ES-I3 (cell line): ENCODE data around the gene RPE.

Experiments used
- H3K36me3 ChIP-seq: 2 replicates; pipeline ENCODE4 v1.6.1; 2013; ENCODE audit warnings: mild to moderate bottlenecking, low read length, control low read depth, moderate library complexity; ENCODE audit not compliant: insufficient read depth
- H3K4me1 ChIP-seq: 2 replicates; pipeline ENCODE4 v1.6.1; 2013; ENCODE audit warnings: mild to moderate bottlenecking, control low read depth, low read length; ENCODE audit not compliant: insufficient read depth
- H3K9ac ChIP-seq: 2 replicates; pipeline ENCODE4 v1.6.1; 2013; ENCODE audit warnings: low read depth, mild to moderate bottlenecking, low read length, moderate library complexity
- H3K9me3 ChIP-seq: 2 replicates; pipeline ENCODE4 v1.6.1; 2013; ENCODE audit warnings: mild to moderate bottlenecking, low read length, moderate library complexity; ENCODE audit not compliant: control insufficient read depth, insufficient read depth

RPE gene

GRCh38 chr2:210002158-210003157, at the start of gene RPE:
RPE (plus strand) TSS chr2:210002638; CDS start chr2:210002662, 24 bp downstream.
- H3K36me3 ChIP-seq, result no peaks in the 10 kb centered on the region; the same call in 1 of the 2 replicates
- H3K9me3 ChIP-seq, result no peaks in the 10 kb centered on the region
- H3K9ac ChIP-seq, result peak within 1 kb of the TSS; percentile 97
- peaks cover 15% of the 10 kb centered on the region for H3K4me1 ChIP-seq

GRCh38 chr2:209956271-209956670, 46.2 kb upstream of the RPE start:
- H3K4me1 ChIP-seq, result peaks cover 12% of the 10 kb centered on the region
- no peaks in the 10 kb centered on the region; the same call in 1 of the 2 replicates for H3K9me3 ChIP-seq
- H3K9ac ChIP-seq, result no peak overlapping the region
- H3K36me3 ChIP-seq, result no peaks in the 10 kb centered on the region

GRCh38 chr2:209958016-209958415, 44.4 kb upstream of the RPE start:
- H3K36me3 ChIP-seq, result no peaks in the 10 kb centered on the region; the same call in 1 of the 2 replicates
- H3K9me3 ChIP-seq, result no peaks in the 10 kb centered on the region; the same call in 1 of the 2 replicates
- no peak overlapping the region for H3K9ac ChIP-seq
- peaks cover 12% of the 10 kb centered on the region for H3K4me1 ChIP-seq

- peaks cover 12% of the 10 kb centered on the region for H3K4me1 ChIP-seq
These were observed 42.4 kb upstream of the RPE start for GRCh38 chr2:209960045-209960444.

GRCh38 chr2:209960676-209961630, 41.5 kb upstream of the RPE start:
- H3K9ac ChIP-seq, result no peak overlapping the region
- H3K4me1 ChIP-seq, result peaks cover 12% of the 10 kb centered on the region
- no peaks in the 10 kb centered on the region; the same call in 1 of the 2 replicates for H3K36me3 ChIP-seq
- no peaks in the 10 kb centered on the region for H3K9me3 ChIP-seq

More at GRCh38 chr2:209960045-209960444, 42.4 kb upstream of the RPE start:
- no peaks in the 10 kb centered on the region for H3K9me3 ChIP-seq
- H3K36me3 ChIP-seq, result no peaks in the 10 kb centered on the region; the same call in 1 of the 2 replicates
- H3K9ac ChIP-seq, result 0 out of 2 replicates have a peak overlapping the region, but pooled peaks have one; percentile 8

- no peaks in the 10 kb centered on the region for H3K4me1 ChIP-seq
- no peak overlapping the region for H3K9ac ChIP-seq
- no peaks in the 10 kb centered on the region for H3K9me3 ChIP-seq
- no peaks in the 10 kb centered on the region; the same call in 1 of the 2 replicates for H3K36me3 ChIP-seq
These were observed 36.7 kb upstream of the RPE start for GRCh38 chr2:209965723-209966122.

GRCh38 chr2:209969692-209970091, 32.7 kb upstream of the RPE start:
- H3K4me1 ChIP-seq, result no peaks in the 10 kb centered on the region
- no peak overlapping the region for H3K9ac ChIP-seq
- no peaks in the 10 kb centered on the region for H3K36me3 ChIP-seq
- H3K9me3 ChIP-seq, result no peaks in the 10 kb centered on the region

GRCh38 chr2:209970271-209970670, 32.2 kb upstream of the RPE start:
- no peaks in the 10 kb centered on the region for H3K9me3 ChIP-seq
- H3K9ac ChIP-seq, result no peak overlapping the region
- no peaks in the 10 kb centered on the region for H3K36me3 ChIP-seq
- H3K4me1 ChIP-seq, result no peaks in the 10 kb centered on the region

GRCh38 chr2:209970711-209971110, 31.7 kb upstream of the RPE start:
- Histone ChIP-seq H3K9ac (no peak overlapping the region), H3K4me1 (no peaks in the 10 kb centered on the region), H3K36me3 (no peaks in the 10 kb centered on the region), H3K9me3 (no peaks in the 10 kb centered on the region)

- Histone ChIP-seq H3K4me1 (no peaks in the 10 kb centered on the region), H3K9me3 (no peaks in the 10 kb centered on the region), H3K9ac (no peak overlapping the region), H3K36me3 (no peaks in the 10 kb centered on the region)
These were observed 29.1 kb upstream of the RPE start for GRCh38 chr2:209973328-209973727.

GRCh38 chr2:209974576-209974975, 27.9 kb upstream of the RPE start:
- H3K9me3 ChIP-seq, result no peaks in the 10 kb centered on the region
- no peaks in the 10 kb centered on the region for H3K4me1 ChIP-seq
- H3K9ac ChIP-seq, result no peak overlapping the region
- no peaks in the 10 kb centered on the region for H3K36me3 ChIP-seq

- H3K9ac ChIP-seq, result no peak overlapping the region
- no peaks in the 10 kb centered on the region for H3K4me1 ChIP-seq
- no peaks in the 10 kb centered on the region for H3K36me3 ChIP-seq
- no peaks in the 10 kb centered on the region for H3K9me3 ChIP-seq
These were observed 25.6 kb upstream of the RPE start for GRCh38 chr2:209976698-209977385.

- Histone ChIP-seq H3K4me1 (no peaks in the 10 kb centered on the region), H3K9me3 (no peaks in the 10 kb centered on the region), H3K36me3 (no peaks in the 10 kb centered on the region), H3K9ac (no peak overlapping the region)
These were observed 24.8 kb upstream of the RPE start for GRCh38 chr2:209977386-209978239.
